Measurements from ENCODE around the gene MAPK7.

Gene MAPK7

DNA sequence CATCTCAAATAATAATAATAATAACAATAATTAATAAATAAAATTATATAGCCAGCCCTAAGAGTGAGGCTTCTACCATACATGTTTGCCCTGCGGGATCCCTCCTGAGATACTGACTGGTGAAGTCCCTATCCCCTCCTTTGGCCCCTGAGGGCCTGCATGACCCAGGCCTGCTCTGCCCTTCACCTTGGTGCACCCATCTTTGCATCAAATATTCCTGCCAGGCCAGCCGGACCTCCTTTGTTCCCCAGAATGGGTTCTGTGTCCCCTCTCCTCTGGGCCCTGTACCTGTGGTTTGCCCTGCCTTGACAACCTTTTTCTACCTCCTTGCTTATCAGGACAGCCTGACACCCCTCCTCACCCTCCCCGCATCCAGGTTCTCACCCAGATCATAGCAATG, 30.8 kb downstream of the MAPK7 start:
- no peaks in the 10 kb centered on the region for H3K27me3 ChIP-seq (ENCODE audit: low read length)
- no peak overlapping the region for H2AFZ ChIP-seq (ENCODE audit: low read depth, low read length, severe bottlenecking)
- H4K20me1 ChIP-seq (ENCODE audit: low read depth, low read length), result no peaks in the 10 kb centered on the region
- H3K27ac ChIP-seq (ENCODE audit: low read depth, low read length), result no peak overlapping the region
- H3F3A ChIP-seq (ENCODE audit: insufficient read depth), result no peaks in the 10 kb centered on the region
- H3K4me2 ChIP-seq (ENCODE audit: low read depth, low read length, poor library complexity, severe bottlenecking), result no peak overlapping the region
- H3K9me2 ChIP-seq (replicated peaks; ENCODE audit: insufficient read depth, low read length), result no peaks in the 10 kb centered on the region
- H3K4me3 ChIP-seq (ENCODE audit: insufficient read depth, low read length, poor library complexity, severe bottlenecking), result no peak overlapping the region
- no peaks in the 10 kb centered on the region for H3K9me3 ChIP-seq (ENCODE audit: insufficient read depth, low read length)
- no peaks in the 10 kb centered on the region for H3K36me3 ChIP-seq (ENCODE audit: low read length)
- H3K9ac ChIP-seq (ENCODE audit: low read length), result no peak overlapping the region
- no peaks in the 10 kb centered on the region for H3K79me2 ChIP-seq (ENCODE audit: insufficient read depth, low read length)
- TF ChIP-seq EZH2phosphoT487 (conservative IDR thresholded peaks at IDR 0.05; ENCODE audit: low read length), result no peak
- TF ChIP-seq, protein P1, sequence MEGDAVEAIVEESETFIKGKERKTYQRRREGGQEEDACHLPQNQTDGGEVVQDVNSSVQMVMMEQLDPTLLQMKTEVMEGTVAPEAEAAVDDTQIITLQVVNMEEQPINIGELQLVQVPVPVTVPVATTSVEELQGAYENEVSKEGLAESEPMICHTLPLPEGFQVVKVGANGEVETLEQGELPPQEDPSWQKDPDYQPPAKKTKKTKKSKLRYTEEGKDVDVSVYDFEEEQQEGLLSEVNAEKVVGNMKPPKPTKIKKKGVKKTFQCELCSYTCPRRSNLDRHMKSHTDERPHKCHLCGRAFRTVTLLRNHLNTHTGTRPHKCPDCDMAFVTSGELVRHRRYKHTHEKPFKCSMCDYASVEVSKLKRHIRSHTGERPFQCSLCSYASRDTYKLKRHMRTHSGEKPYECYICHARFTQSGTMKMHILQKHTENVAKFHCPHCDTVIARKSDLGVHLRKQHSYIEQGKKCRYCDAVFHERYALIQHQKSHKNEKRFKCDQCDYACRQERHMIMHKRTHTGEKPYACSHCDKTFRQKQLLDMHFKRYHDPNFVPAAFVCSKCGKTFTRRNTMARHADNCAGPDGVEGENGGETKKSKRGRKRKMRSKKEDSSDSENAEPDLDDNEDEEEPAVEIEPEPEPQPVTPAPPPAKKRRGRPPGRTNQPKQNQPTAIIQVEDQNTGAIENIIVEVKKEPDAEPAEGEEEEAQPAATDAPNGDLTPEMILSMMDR (IDR thresholded peaks at IDR 0.05; ENCODE audit: insufficient read depth, low read length, poor library complexity, severe bottlenecking), result no peak

DNA sequence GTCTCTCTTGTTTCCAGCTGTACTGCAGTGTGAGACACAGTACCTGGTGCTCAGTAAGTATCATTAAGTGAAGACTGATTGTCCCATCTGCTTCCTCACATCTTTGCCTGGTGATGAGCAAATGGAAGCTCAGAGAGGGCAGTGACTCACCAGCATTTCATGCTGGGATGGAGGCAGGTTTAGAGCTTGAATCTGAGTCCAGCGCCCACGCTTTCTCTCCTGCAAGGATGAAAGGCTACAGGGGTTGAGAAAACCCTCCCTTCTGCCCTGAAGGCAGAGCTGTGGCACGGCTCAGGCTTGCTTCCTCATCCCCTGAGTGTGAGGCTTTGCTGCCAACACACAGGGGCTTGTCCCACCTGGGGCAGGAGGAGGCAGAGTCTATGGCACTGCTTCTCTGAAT, 31.2 kb downstream of the MAPK7 start:
- no peak for TF ChIP-seq EZH2phosphoT487 (conservative IDR thresholded peaks at IDR 0.05; ENCODE audit: low read length)
- TF ChIP-seq, protein P1 (IDR thresholded peaks at IDR 0.05; ENCODE audit: insufficient read depth, low read length, poor library complexity, severe bottlenecking), result no peak
- H3K9me2 ChIP-seq (replicated peaks; ENCODE audit: insufficient read depth, low read length), result no peaks in the 10 kb centered on the region
- no peaks in the 10 kb centered on the region for H3K27me3 ChIP-seq (ENCODE audit: low read length)
- H3K9me3 ChIP-seq (ENCODE audit: insufficient read depth, low read length), result no peaks in the 10 kb centered on the region
- no peak overlapping the region for H3K27ac ChIP-seq (ENCODE audit: low read depth, low read length)
- no peaks in the 10 kb centered on the region for H3F3A ChIP-seq (ENCODE audit: insufficient read depth)
- H3K9ac ChIP-seq (ENCODE audit: low read length), result no peak overlapping the region
- no peak overlapping the region for H3K4me2 ChIP-seq (ENCODE audit: low read depth, low read length, poor library complexity, severe bottlenecking)
- H2AFZ ChIP-seq (ENCODE audit: low read depth, low read length, severe bottlenecking), result no peak overlapping the region
- no peaks in the 10 kb centered on the region for H3K79me2 ChIP-seq (ENCODE audit: insufficient read depth, low read length)
- H3K4me3 ChIP-seq (ENCODE audit: insufficient read depth, low read length, poor library complexity, severe bottlenecking), result no peak overlapping the region
- H3K36me3 ChIP-seq (ENCODE audit: low read length), result no peaks in the 10 kb centered on the region
- no peaks in the 10 kb centered on the region for H4K20me1 ChIP-seq (ENCODE audit: low read depth, low read length)

GRCh38 chr17:19410091-19410490, 31.8 kb downstream of the MAPK7 start:
- Histone ChIP-seq H3K79me2 (ENCODE audit: insufficient read depth, low read length) (no peaks in the 10 kb centered on the region), H4K20me1 (ENCODE audit: low read depth, low read length) (no peaks in the 10 kb centered on the region), H3K4me3 (ENCODE audit: insufficient read depth, low read length, poor library complexity, severe bottlenecking) (no peak overlapping the region), H3K27ac (ENCODE audit: low read depth, low read length) (no peak overlapping the region), H3K9me2 (replicated peaks; ENCODE audit: insufficient read depth, low read length) (no peaks in the 10 kb centered on the region), H3F3A (ENCODE audit: insufficient read depth) (no peaks in the 10 kb centered on the region), H3K4me2 (ENCODE audit: low read depth, low read length, poor library complexity, severe bottlenecking) (no peak overlapping the region), H3K9ac (ENCODE audit: low read length) (no peak overlapping the region), H3K36me3 (ENCODE audit: low read length) (no peaks in the 10 kb centered on the region), H3K27me3 (ENCODE audit: low read length) (no peaks in the 10 kb centered on the region), H2AFZ (ENCODE audit: low read depth, low read length, severe bottlenecking) (no peak overlapping the region), H3K9me3 (ENCODE audit: insufficient read depth, low read length) (no peaks in the 10 kb centered on the region)
- no peak for TF ChIP-seq EZH2phosphoT487 (conservative IDR thresholded peaks at IDR 0.05; ENCODE audit: low read length)
- TF ChIP-seq, protein P1 (IDR thresholded peaks at IDR 0.05; ENCODE audit: insufficient read depth, low read length, poor library complexity, severe bottlenecking), result no peak

Measured in SU-DHL-6 (cell line).